NCI-H1048 (cell line): ENCODE results near the gene GLP1R.
"Not testable (repeated sequence)": the region's sequence is repeated elsewhere in the genome, so short reads cannot be mapped to it uniquely, and the experiment has no call there.

Source experiments
- DNase-seq: peaks from one replicate; lab custom pipeline; 2025; lab: John Stamatoyannopoulos, UW

Gene GLP1R

GRCh38 chr6:39128106-39128505, 79.5 kb downstream of the GLP1R start:
- no peak for DNase-seq

GRCh38 chr6:39128832-39129231, 80.3 kb downstream of the GLP1R start:
- no peak for DNase-seq

- DNase-seq = no peak
Observed at GRCh38 chr6:39130691-39131090, 82.1 kb downstream of the GLP1R start.

GRCh38 chr6:39134761-39135160, 86.2 kb downstream of the GLP1R start:
- not testable (repeated sequence) for DNase-seq

GRCh38 chr6:39136207-39136606, 87.6 kb downstream of the GLP1R start:
- not testable (repeated sequence) for DNase-seq

GRCh38 chr6:39137245-39137644, 88.7 kb downstream of the GLP1R start:
- DNase-seq = no peak
